Stimulated activated CD4-positive, alpha-beta T cell treated with anti-CD3 and anti-CD28 coated beads, Interleukin-1b, Interleukin-23, amount 100 ng/mL, for 1 hour (primary cell): ENCODE results near the gene ITM2C.
A peak's percentile ranks its signal among the peaks of the same experiment; 100 is the strongest.

Source experiments
- DNase-seq, 2 donors: peaks; one replicate each; pipeline ENCODE4 v3.0.0-alpha.2; 2020; ENCODE audit warnings: low read depth in 2 of 2

The ITM2C gene

GRCh38 chr2:230891509-230891908 lies 26.8 kb downstream of the ITM2C start:
- no peak for DNase-seq

- DNase-seq = no peak
Measured at GRCh38 chr2:230893338-230893737, 28.6 kb downstream of the ITM2C start.

- no peak for DNase-seq
Measured at GRCh38 chr2:230893841-230894781, 29.4 kb downstream of the ITM2C start.

GRCh38 chr2:230895536-230896345 lies 31.0 kb downstream of the ITM2C start:
- DNase-seq = no peak

- no peak for DNase-seq
Measured at GRCh38 chr2:230896346-230897115, 31.8 kb downstream of the ITM2C start.

- DNase-seq = no peak
Measured at GRCh38 chr2:230898016-230898712, 33.4 kb downstream of the ITM2C start.

GRCh38 chr2:230898713-230899091 lies 34.0 kb downstream of the ITM2C start:
- no peak for DNase-seq

- DNase-seq = no peak
Measured at GRCh38 chr2:230899287-230899686, 34.5 kb downstream of the ITM2C start.

GRCh38 chr2:230899786-230900185 lies 35.0 kb downstream of the ITM2C start:
- DNase-seq = no peak

GRCh38 chr2:230900336-230900995 lies 35.7 kb downstream of the ITM2C start:
- no peak for DNase-seq

GRCh38 chr2:230901006-230901405 lies 36.3 kb downstream of the ITM2C start:
- no peak for DNase-seq

GRCh38 chr2:230902180-230902899 lies 37.6 kb downstream of the ITM2C start:
- DNase-seq = peak in 1 of 2 donors; percentile 23

- DNase-seq = no peak
Measured at GRCh38 chr2:230903231-230904150, 38.7 kb downstream of the ITM2C start.

GRCh38 chr2:230904856-230905447 lies 40.2 kb downstream of the ITM2C start:
- DNase-seq = no peak

- peak; percentile 66 to 70 for DNase-seq
Measured at GRCh38 chr2:230905448-230906421, 41.0 kb downstream of the ITM2C start.

GRCh38 chr2:230906471-230907230 lies 41.9 kb downstream of the ITM2C start:
- no peak for DNase-seq
